Measurements from ENCODE around the gene BLACAT1.

Gene BLACAT1

DNA sequence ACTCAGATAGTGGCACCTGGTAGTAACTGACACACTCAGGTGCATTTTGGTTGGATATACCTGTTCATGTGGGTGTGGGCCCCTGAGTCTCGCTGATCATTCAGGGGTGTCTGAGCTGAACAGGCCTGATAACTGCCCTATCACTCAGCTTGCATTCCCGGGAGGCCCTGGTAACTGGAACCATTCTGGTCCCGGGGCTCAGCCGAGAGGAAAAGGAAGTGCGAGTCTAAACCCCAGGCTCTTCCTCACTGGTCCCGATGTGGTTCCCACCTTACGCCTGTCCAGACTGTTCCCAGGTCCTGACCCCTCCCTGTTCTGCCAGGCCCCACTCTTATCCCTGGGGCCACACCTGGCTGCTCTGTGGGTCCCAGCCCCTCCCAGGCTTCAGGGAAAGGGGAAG, 36.9 kb upstream of the BLACAT1 start:
- no peak overlapping the region for H3K4me3 ChIP-seq (ENCODE audit: low read length)
- H3K9me2 ChIP-seq (replicated peaks; ENCODE audit: insufficient read depth, low read length), result no peaks in the 10 kb centered on the region
- TF ChIP-seq, protein P1, sequence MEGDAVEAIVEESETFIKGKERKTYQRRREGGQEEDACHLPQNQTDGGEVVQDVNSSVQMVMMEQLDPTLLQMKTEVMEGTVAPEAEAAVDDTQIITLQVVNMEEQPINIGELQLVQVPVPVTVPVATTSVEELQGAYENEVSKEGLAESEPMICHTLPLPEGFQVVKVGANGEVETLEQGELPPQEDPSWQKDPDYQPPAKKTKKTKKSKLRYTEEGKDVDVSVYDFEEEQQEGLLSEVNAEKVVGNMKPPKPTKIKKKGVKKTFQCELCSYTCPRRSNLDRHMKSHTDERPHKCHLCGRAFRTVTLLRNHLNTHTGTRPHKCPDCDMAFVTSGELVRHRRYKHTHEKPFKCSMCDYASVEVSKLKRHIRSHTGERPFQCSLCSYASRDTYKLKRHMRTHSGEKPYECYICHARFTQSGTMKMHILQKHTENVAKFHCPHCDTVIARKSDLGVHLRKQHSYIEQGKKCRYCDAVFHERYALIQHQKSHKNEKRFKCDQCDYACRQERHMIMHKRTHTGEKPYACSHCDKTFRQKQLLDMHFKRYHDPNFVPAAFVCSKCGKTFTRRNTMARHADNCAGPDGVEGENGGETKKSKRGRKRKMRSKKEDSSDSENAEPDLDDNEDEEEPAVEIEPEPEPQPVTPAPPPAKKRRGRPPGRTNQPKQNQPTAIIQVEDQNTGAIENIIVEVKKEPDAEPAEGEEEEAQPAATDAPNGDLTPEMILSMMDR (IDR thresholded peaks at IDR 0.05; ENCODE audit: low read length), result no peak
- TF ChIP-seq EZH2phosphoT487 (IDR thresholded peaks at IDR 0.05; ENCODE audit: low read length), result no peak
- TF ChIP-seq EZH2 (optimal IDR thresholded peaks at IDR 0.05; ENCODE audit: low read depth, low read length), result no peak
- H2AFZ ChIP-seq (ENCODE audit: low read length), result no peak overlapping the region
- H3K27ac ChIP-seq (ENCODE audit: low read length), result no peak overlapping the region
- H3F3A ChIP-seq (ENCODE audit: insufficient read depth, low read length), result no peaks in the 10 kb centered on the region
- H3K9me3 ChIP-seq (replicated peaks; ENCODE audit: insufficient read depth, low read length), result no peaks in the 10 kb centered on the region
- H3K36me3 ChIP-seq (replicated peaks; ENCODE audit: insufficient read depth, low read length), result no peaks in the 10 kb centered on the region
- H3K4me2 ChIP-seq (ENCODE audit: low read depth, low read length), result no peak overlapping the region
- H3K79me2 ChIP-seq (ENCODE audit: low read length), result no peaks in the 10 kb centered on the region
- H3K27me3 ChIP-seq (replicated peaks; ENCODE audit: insufficient read depth, low read length), result peaks cover 51% of the 10 kb centered on the region
- no peaks in the 10 kb centered on the region for H3K4me1 ChIP-seq (ENCODE audit: low read length)
- H4K20me1 ChIP-seq (ENCODE audit: insufficient read depth, low read length), result no peaks in the 10 kb centered on the region
- no peak overlapping the region for H3K9ac ChIP-seq (ENCODE audit: low read length)
- no peak for DNase-seq

DNA sequence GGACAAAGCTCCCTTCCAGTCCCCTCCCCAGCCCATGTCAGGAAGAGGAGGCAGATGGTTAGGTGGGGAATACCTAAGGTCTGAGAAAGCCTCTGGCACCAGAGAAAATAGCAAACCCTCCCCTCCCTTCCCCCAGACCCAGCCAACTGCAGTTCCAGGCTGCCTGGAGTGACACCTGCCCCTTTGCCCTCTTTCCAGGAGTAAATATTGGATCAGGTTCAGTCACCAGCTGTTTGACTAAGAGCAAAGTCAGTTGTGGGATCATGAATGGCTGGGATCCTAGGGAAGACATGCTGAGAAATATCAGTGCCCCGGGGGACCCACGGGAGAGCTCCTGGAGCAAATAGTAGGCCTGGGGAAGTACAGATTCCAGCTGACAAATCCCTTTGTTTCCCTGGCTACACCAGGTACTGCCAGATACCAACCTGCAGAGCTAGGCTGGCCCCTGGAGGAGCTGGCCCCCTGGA, 36.4 kb upstream of the BLACAT1 start:
- Histone ChIP-seq H3K4me3 (ENCODE audit: low read length) (no peak overlapping the region), H3K9ac (ENCODE audit: low read length) (no peak overlapping the region), H4K20me1 (ENCODE audit: insufficient read depth, low read length) (no peaks in the 10 kb centered on the region), H3K4me1 (ENCODE audit: low read length) (no peaks in the 10 kb centered on the region), H3K27me3 (replicated peaks; ENCODE audit: insufficient read depth, low read length) (peaks cover 51% of the 10 kb centered on the region), H3K9me2 (replicated peaks; ENCODE audit: insufficient read depth, low read length) (no peaks in the 10 kb centered on the region), H3K27ac (ENCODE audit: low read length) (no peak overlapping the region), H3K9me3 (replicated peaks; ENCODE audit: insufficient read depth, low read length) (no peaks in the 10 kb centered on the region), H3K4me2 (ENCODE audit: low read depth, low read length) (no peak overlapping the region), H3K79me2 (ENCODE audit: low read length) (no peaks in the 10 kb centered on the region), H3K36me3 (replicated peaks; ENCODE audit: insufficient read depth, low read length) (no peaks in the 10 kb centered on the region), H2AFZ (ENCODE audit: low read length) (no peak overlapping the region), H3F3A (ENCODE audit: insufficient read depth, low read length) (no peaks in the 10 kb centered on the region)
- TF ChIP-seq, protein P1 (IDR thresholded peaks at IDR 0.05; ENCODE audit: low read length), result no peak
- TF ChIP-seq EZH2phosphoT487 (IDR thresholded peaks at IDR 0.05; ENCODE audit: low read length) (no peak), EZH2 (optimal IDR thresholded peaks at IDR 0.05; ENCODE audit: low read depth, low read length) (no peak)
- no peak for DNase-seq

DNA sequence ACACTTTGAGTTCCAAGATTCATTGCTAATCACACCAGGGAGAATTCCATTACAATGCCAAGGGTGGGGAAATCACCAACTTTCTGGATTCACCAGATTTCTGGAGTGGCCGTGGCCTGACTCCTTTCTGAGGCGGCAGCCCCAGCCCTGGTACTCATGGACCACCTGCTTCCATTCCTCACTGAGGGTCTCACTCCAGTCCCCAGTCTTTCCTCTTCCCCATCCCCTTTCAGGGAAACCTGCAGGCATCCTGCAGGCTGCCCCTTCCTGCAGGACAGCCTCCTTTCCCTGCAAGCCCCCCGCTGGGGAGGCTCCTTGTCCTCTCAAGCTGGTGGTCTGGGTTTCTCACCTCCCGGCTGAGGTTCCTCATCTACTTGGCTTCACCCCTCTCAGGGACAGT, 35.9 kb upstream of the BLACAT1 start:
- no peaks in the 10 kb centered on the region for H3K4me1 ChIP-seq (ENCODE audit: low read length)
- no peak for DNase-seq
- H2AFZ ChIP-seq (ENCODE audit: low read length), result no peak overlapping the region
- no peak overlapping the region for H3K4me3 ChIP-seq (ENCODE audit: low read length)
- H3K36me3 ChIP-seq (replicated peaks; ENCODE audit: insufficient read depth, low read length), result no peaks in the 10 kb centered on the region
- H3K27me3 ChIP-seq (replicated peaks; ENCODE audit: insufficient read depth, low read length), result peaks cover 51% of the 10 kb centered on the region
- H3K79me2 ChIP-seq (ENCODE audit: low read length), result no peaks in the 10 kb centered on the region
- H3K9me2 ChIP-seq (replicated peaks; ENCODE audit: insufficient read depth, low read length), result no peaks in the 10 kb centered on the region
- no peak overlapping the region for H3K9ac ChIP-seq (ENCODE audit: low read length)
- H3F3A ChIP-seq (ENCODE audit: insufficient read depth, low read length), result no peaks in the 10 kb centered on the region
- H3K4me2 ChIP-seq (ENCODE audit: low read depth, low read length), result no peak overlapping the region
- H4K20me1 ChIP-seq (ENCODE audit: insufficient read depth, low read length), result no peaks in the 10 kb centered on the region
- H3K27ac ChIP-seq (ENCODE audit: low read length), result no peak overlapping the region
- TF ChIP-seq EZH2 (optimal IDR thresholded peaks at IDR 0.05; ENCODE audit: low read depth, low read length) (no peak), EZH2phosphoT487 (IDR thresholded peaks at IDR 0.05; ENCODE audit: low read length) (no peak)
- TF ChIP-seq, protein P1 (IDR thresholded peaks at IDR 0.05; ENCODE audit: low read length), result no peak
- H3K9me3 ChIP-seq (replicated peaks; ENCODE audit: insufficient read depth, low read length), result no peaks in the 10 kb centered on the region
